Spleen (tissue), 11 donors: ENCODE measurements around the gene TAF13. TPM values are rescaled to one million over a fixed set of nuclear protein-coding genes. Genes with fewer than 3 reads are reported as not detected.

Source experiments
- DNase-seq: peaks from one replicate; pipeline ENCODE4 v3.0.0-alpha.2; 2020
- H3K27ac ChIP-seq, 8 donors: fragments of 200-600 bp; sonication (generic) in 7 of 8; 1 replicate in 4 of 8; 2 replicates in 4 of 8; pipeline versions ENCODE4 v1.5.0 to v1.8.0; 2016 to 2021; ENCODE audit warnings: inconsistent platforms in 4 of 8, mild to moderate bottlenecking in 4 of 8, moderate library complexity in 1 of 8
- H3K27me3 ChIP-seq, 7 donors: fragments of 200-600 bp; sonication (generic) in 6 of 7; replicated peaks in 1 of 7; 1 replicate in 4 of 7; 2 replicates in 3 of 7; pipeline versions ENCODE4 v1.5.0 to v1.8.0; 2016 to 2021; ENCODE audit warnings: inconsistent platforms in 3 of 7, mild to moderate bottlenecking in 1 of 7
- H3K36me3 ChIP-seq, 6 donors: fragments of 200-600 bp; sonication (generic) in 5 of 6; 1 replicate in 4 of 6; 2 replicates in 2 of 6; pipeline versions ENCODE4 v1.5.0 to v1.8.0; 2016 to 2021; ENCODE audit warnings: inconsistent platforms in 2 of 6
- H3K4me1 ChIP-seq, 6 donors: fragments of 200-600 bp; sonication (generic) in 5 of 6; 1 replicate in 3 of 6; 2 replicates in 3 of 6; pipeline versions ENCODE4 v1.5.0 to v1.8.0; 2016 to 2021; ENCODE audit warnings: inconsistent platforms in 3 of 6
- H3K4me3 ChIP-seq, 8 donors: fragments of 200-600 bp; sonication (generic) in 7 of 8; 1 replicate in 4 of 8; 2 replicates in 4 of 8; pipeline versions ENCODE4 v1.5.0 to v1.8.0; 2016 to 2021; ENCODE audit warnings: inconsistent platforms in 4 of 8, mild to moderate bottlenecking in 4 of 8, moderate library complexity in 2 of 8
- H3K9me3 ChIP-seq, 8 donors: fragments of 200-600 bp; sonication (generic) in 7 of 8; 1 replicate in 4 of 8; 2 replicates in 4 of 8; pipeline versions ENCODE4 v1.5.0 to v1.8.0; 2016 to 2021; ENCODE audit warnings: inconsistent platforms in 4 of 8
- CTCF ChIP-seq, 11 experiments: fragments of 200-600 bp in 7 of 11; fragments of 450-650 bp in 4 of 11; sonication (generic) in 4 of 11; IDR thresholded peaks in 8 of 11; conservative IDR thresholded peaks in 3 of 11; 1 replicate in 7 of 11; 2 replicates in 4 of 11; pipeline versions ENCODE4 v1.4.0 to v1.8.0; 2016 to 2021; ENCODE audit warnings: antibody characterized with exemption in 11 of 11, inconsistent platforms in 4 of 11, mild to moderate bottlenecking in 1 of 11
- POLR2A ChIP-seq, 3 donors: fragments of 450-650 bp; IDR thresholded peaks; one replicate each; pipeline ENCODE4 v1.5.1; 2017; ENCODE audit warnings: antibody characterized with exemption in 3 of 3, mild to moderate bottlenecking in 1 of 3
- POLR2AphosphoS5 ChIP-seq, 3 donors: sonication (generic); formaldehyde crosslinking; IDR thresholded peaks; one replicate each; pipeline ENCODE4 v1.5.1; 2017; ENCODE audit warnings: antibody characterized with exemption in 3 of 3
- WGBS, 5 donors: extraction: QIAGEN DNeasy Blood & Tissue Kit in 3 of 5; methylation state at CpG; one replicate each; pipeline versions ENCODE4 v1.1.5 to v1.1.7; 2013 to 2018; 5-methylcytosine and 5-hydroxymethylcytosine counted together
- intact Hi-C: fragments of 100-400 bp; cut with DNase I; formaldehyde crosslinking; loops from one replicate; pipeline ENCODE4 v1.15.0; 2023; ENCODE audit warnings: low total_unique reads
- polyA plus RNA-seq, 3 donors: library from polyadenylated mRNA; stranded (reverse); fragments of 200-250 nt; gene quantifications; one replicate each; pipeline ENCODE4 v1.2.1, GENCODE V29; 2013
- total RNA-seq, 7 donors: library from RNA; depleted of rRNA in 3 of 7; stranded (reverse); fragments of >200 nt in 3 of 7; fragmentation: NEBNext Ultra II Directional in 4 of 7; extraction: Animal tissue kit (Norgen Biotek cat#: 25700) in 4 of 7; gene quantifications; one replicate each; pipeline versions ENCODE4 v1.1.0 to v1.2.1, GENCODE V29; 2016 to 2021
- donor health status: healthy with polysubstance abuse.
- donor health status: DM: no; HTN: no; CAD: no; lungs with moderate emphysema.
- donor health status: DM: no; HTN: no; CAD: no.
- donor health status: Bipolar disorder and iron deficiency.
- donor health status: healthy.
- donor health status: DM: no; HTN: no; CAD: no.
- donor health status: DM: yes; HTN: yes; CAD: no.

Gene TAF13
- total and polyA plus RNA-seq, 10 donors: 9.0 to 32.5 (median 22.7) TPM

- intact Hi-C loops: no loop called here
- TF ChIP-seq POLR2AphosphoS5 (IDR thresholded peaks at IDR 0.05) (no peak), CTCF (IDR thresholded peaks at IDR 0.05 in 8 of 11, conservative IDR thresholded peaks at IDR 0.05 in 3 of 11) (no peak), POLR2A (IDR thresholded peaks at IDR 0.05) (no peak)
- no peak for DNase-seq
- Histone ChIP-seq H3K4me1 (no peaks in the 10 kb centered on the region), H3K4me3 (no peak overlapping the region), H3K36me3 (no peaks in the 10 kb centered on the region), H3K27me3 (no peaks in the 10 kb centered on the region), H3K9me3 (no peaks in the 10 kb centered on the region), H3K27ac (no peak overlapping the region)
- 84 to 89% (median 88%) methylated on average over 7 of the region's 7 CpGs for WGBS, 5 donors
These were observed 25.4 kb downstream of the TAF13 start for GRCh38 chr1:109050228-109050995.

- WGBS, 5 donors: 11 to 26% (median 21%) methylated on average over 2 of the region's 2 CpGs
- no peak for DNase-seq
- intact Hi-C loops: no loop called here
- Histone ChIP-seq H3K27me3 (no peaks in the 10 kb centered on the region), H3K27ac (no peak overlapping the region), H3K4me3 (no peak overlapping the region), H3K36me3 (no peaks in the 10 kb centered on the region), H3K9me3 (no peaks in the 10 kb centered on the region), H3K4me1 (no peaks in the 10 kb centered on the region)
- no peak for TF ChIP-seq CTCF (IDR thresholded peaks at IDR 0.05 in 8 of 11, conservative IDR thresholded peaks at IDR 0.05 in 3 of 11)
- no peak for TF ChIP-seq POLR2A (IDR thresholded peaks at IDR 0.05)
- no peak for TF ChIP-seq POLR2AphosphoS5 (IDR thresholded peaks at IDR 0.05)
These were observed 27.5 kb downstream of the TAF13 start for GRCh38 chr1:109048335-109048734.

- 87 to 93% (median 88%) methylated on average over 6 of the region's 6 CpGs for WGBS, 5 donors
These were observed 28.5 kb downstream of the TAF13 start for GRCh38 chr1:109047339-109047738.

More at GRCh38 chr1:109047339-109047738, 28.5 kb downstream of the TAF13 start:
- DNase-seq: no peak
- no peaks in the 10 kb centered on the region for H3K36me3 ChIP-seq
- no peaks in the 10 kb centered on the region for H3K27me3 ChIP-seq
- no peaks in the 10 kb centered on the region for H3K9me3 ChIP-seq
- TF ChIP-seq POLR2AphosphoS5 (IDR thresholded peaks at IDR 0.05) (no peak), CTCF (IDR thresholded peaks at IDR 0.05 in 8 of 11, conservative IDR thresholded peaks at IDR 0.05 in 3 of 11) (no peak), POLR2A (IDR thresholded peaks at IDR 0.05) (no peak)
- intact Hi-C loops: no loop called here
- no peak overlapping the region for H3K4me3 ChIP-seq
- peaks cover 0 to 5% (median 3%) of the 10 kb centered on the region in 6 donors for H3K4me1 ChIP-seq
- H3K27ac ChIP-seq: no peak overlapping the region
